Stimulated activated CD8-positive, alpha-beta memory T cell treated with anti-CD3 and anti-CD28 coated beads, Interleukin-4, amount 100 ng/mL, for 4 hours (primary cell): ENCODE results near the gene POLN.

ENCODE experiments used
- DNase-seq, 2 donors: peaks; one replicate each; pipeline ENCODE4 v3.0.0-alpha.2; 2020; ENCODE audit warnings: low read depth in 2 of 2, low spot score in 1 of 2

Gene POLN

DNA sequence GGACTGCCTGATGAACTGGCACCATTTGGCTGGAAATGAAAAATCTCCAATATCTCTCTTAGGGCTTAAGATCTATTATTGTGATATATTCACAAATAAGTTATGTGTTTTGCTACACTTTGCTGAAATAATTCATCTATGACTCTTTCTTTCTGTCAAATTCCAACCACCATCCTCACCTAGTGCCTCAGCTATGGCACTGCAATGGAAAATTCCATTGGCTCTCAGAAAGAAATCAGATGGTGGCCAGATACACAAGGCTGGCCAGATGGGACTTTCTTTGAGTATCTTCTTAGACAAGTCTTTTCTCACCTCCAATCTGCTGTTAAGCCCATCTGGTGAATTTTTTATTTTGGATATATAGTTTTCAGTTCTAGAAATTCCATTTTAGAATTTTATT lies 154.8 kb downstream of the POLN start:
- DNase-seq = no peak

DNA sequence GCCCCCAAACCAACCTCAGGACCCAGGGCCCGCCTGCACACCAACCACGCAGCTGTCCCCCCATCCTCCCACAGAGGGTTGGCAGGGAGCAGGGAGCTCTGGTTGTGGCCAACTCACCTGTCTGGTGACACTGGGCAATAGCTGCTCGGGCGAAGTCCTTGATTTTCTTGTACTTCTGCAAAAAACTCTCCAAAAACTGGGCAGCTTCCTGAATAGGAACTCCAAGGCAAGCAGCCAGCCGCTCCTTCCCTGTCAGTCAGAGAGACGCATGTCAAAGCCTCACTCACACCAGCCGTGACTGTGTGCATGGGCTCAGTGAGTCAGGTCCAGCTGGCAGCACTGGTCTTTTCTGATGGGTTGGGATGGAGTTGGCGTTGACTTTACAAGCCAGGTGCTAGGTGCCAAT lies 156.4 kb downstream of the POLN start:
- DNase-seq = no peak

DNA sequence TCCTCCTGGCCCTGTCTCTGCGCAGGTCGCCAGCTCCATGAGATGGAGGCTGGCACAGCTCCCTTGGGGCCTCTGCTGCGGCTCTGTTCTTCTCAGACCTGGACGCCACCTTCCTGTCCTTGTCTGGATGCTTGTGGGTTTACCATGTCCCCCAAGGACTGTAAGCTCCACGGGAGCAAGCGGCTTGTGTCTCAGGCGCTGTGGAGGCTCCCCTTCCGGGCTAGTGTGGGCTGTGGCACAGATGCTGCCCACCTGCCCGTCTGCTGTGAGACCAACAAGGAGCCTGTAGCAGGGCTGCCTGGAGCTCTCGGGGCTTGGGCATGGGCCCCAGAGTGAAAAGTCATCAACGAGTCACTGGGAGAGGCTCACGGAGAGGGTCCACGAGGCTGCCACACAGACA lies 157.6 kb downstream of the POLN start:
- DNase-seq = no peak

- no peak for DNase-seq
Observed at GRCh38 chr4:2083826-2084160, 158.1 kb downstream of the POLN start.

GRCh38 chr4:2083116-2083825 lies 158.7 kb downstream of the POLN start:
- no peak for DNase-seq

DNA sequence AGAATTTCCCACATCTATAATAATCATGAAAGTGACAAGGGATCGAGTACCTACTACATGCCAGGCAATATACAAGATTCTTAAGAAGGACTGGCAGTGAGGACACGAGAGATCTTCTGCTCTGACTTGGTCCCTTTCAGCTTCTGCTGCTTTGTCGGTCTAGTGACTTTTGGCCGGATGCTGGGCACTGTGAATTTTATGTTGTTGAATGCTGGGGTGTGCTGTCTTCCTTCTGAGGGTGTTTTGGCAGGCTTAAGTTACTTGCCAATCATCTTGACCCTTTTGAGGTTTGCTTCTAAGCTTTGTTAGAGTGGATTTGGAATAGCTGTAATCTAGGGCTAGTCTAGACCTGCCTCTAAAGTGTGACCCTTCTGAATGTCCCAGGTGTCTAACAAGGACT lies 159.3 kb downstream of the POLN start:
- no peak for DNase-seq

GRCh38 chr4:2082118-2082517 lies 159.8 kb downstream of the POLN start:
- no peak for DNase-seq

DNA sequence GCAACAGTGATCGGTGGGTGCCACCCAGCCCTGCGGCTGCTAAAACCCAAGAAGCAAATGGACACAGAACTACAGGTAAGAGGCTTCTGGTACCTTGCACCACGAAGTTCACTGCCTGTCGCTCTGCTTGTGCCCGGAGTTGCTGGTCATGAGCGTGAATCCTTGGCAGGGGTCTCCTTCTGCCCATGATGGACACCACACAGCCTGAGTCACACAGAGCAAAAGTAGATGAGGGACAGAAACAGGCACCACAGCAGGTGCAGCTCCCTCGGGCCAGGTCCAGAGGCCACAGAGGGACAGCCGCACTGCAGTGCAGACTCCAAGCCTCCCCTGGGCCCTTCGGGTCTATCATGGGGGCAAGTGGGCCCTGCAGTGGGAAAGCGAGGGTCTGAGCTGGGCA lies 160.4 kb downstream of the POLN start:
- no peak for DNase-seq

DNA sequence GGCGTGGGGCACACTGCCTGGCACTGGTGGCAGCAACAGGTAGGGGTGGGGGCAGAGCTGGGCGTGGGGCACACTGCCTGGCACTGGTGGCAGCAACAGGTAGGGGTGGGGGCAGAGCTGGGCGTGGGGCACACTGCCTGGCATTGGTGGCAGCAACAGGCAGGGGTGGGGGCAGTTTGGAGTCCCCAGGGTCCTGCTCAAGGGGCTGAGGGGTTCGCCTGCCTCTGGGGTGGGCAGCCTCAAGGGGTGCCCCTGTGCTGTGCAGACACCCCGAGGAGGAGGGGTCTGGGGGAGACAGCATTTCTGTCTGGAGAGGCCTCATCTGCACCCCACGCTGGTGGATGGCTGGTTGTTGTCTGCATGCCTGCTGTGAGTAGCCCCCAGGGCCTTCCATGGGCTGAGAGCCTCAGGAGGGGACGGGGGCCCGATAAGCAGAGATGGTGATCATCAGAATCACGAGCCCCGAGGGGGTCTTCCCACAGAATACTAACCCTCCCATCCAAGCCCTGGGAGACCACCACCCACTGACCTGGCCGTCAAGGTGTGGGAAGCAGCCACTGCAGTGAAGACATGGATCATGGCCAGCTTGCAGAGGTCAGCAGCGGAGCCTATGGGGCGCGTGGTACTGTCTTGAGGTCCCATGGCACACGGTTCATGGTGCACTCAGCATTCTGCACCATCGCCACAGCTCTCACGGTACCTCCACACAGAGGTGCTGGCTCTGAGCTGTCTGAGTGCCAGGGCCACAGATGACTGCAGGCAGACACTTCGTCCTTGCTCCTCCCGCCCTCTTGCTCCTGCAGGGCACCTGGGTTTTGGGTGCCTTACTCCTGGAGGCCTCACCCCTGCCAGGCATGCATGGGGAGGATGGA lies 161.3 kb downstream of the POLN start:
- DNase-seq = no peak

GRCh38 chr4:2079926-2080325 lies 162.0 kb downstream of the POLN start:
- DNase-seq = no peak

DNA sequence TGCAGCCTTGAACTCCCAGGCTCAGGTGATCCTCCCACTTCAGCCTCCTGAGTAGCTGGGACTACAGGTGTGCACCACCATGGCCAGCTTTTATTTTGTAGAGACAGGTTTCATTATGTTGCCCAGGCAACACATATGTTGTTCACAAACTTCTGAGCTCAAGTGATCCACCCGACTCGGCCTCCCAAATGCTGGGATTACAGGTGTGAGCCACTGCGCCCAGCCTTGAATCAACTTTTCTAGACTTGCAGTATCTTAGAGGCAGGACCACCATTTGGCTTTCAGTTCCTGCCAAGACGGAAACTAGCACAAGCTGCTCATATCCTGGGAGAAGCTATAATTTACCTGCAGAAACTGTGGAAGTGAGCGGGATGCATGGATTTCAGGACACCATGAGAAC lies 162.9 kb downstream of the POLN start:
- DNase-seq = no peak

- DNase-seq = no peak
Observed at GRCh38 chr4:2078584-2078983, 163.3 kb downstream of the POLN start.

GRCh38 chr4:2077537-2078460 lies 164.1 kb downstream of the POLN start:
- no peak for DNase-seq

DNA sequence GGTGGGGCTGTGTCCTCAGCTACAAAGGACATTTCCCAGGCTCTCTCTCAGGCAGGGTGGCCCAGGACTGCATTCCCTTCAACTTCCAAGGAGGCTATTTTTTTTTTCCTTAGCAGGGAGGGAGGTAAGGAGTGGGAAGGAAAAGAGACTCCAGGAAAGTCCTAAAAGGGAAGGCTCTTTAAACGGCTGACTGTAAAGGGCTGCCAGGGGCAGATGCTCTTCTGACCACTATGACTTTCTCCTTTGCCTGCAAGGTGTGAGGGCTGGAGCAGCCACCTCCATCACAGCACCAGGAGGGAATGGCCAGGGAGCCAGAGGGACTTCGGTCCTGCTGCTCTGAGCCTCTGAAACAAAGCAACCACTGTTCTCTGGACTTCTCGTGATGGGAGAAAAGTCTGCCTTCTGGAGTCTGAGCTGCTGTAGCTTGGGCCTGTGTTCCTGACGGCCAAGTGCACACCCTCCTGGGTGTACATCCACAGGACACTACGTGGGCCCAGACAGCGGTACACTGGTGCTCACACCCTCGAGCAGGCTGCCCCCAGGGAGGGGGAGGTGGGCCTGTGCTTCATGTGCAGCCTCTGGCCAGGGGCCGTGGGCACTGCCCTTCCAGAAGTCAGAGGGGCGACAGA lies 164.9 kb downstream of the POLN start:
- DNase-seq = no peak

GRCh38 chr4:2075987-2076907 lies 165.7 kb downstream of the POLN start:
- no peak for DNase-seq

DNA sequence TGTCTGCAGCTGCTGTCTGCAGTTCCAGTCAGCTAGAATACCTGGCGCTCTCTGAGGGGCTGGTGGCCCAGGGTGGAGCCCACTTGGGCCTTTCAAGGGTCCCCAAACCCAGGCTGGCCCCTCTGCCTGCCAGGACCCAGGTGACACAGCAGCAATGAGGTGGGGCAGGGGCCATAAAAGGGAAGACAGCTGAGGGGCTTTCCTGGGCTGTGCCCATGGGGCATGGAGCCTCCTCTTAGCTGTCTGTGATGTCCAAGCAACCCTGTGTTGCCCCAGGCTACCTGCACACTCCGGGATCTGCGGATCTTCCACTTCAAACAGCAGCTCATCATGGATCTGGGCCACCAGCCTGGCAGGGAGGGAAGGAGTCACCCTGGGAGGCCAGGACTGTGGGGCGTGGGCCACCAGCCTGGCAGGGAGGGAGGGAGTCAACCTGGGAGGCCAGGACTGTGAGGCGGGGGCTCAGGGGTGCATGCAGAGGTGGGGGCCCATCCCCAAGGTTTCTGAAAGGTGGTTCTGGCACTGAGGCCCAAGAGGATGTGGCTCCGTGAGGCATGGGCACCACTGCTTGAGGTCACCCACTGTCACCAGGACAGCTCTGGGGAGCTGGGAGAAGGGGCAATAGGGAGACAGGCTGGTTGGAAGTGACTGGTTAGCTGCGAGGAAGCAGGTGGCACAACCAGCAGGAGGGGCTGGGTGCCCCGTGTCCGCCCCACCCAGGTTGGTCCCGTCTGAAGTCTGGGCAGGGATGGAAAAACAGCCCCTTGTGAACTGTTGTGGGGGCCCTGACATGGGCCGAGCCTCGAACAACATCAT lies 166.5 kb downstream of the POLN start:
- no peak for DNase-seq

GRCh38 chr4:2074588-2074987 lies 167.3 kb downstream of the POLN start:
- DNase-seq = no peak

DNA sequence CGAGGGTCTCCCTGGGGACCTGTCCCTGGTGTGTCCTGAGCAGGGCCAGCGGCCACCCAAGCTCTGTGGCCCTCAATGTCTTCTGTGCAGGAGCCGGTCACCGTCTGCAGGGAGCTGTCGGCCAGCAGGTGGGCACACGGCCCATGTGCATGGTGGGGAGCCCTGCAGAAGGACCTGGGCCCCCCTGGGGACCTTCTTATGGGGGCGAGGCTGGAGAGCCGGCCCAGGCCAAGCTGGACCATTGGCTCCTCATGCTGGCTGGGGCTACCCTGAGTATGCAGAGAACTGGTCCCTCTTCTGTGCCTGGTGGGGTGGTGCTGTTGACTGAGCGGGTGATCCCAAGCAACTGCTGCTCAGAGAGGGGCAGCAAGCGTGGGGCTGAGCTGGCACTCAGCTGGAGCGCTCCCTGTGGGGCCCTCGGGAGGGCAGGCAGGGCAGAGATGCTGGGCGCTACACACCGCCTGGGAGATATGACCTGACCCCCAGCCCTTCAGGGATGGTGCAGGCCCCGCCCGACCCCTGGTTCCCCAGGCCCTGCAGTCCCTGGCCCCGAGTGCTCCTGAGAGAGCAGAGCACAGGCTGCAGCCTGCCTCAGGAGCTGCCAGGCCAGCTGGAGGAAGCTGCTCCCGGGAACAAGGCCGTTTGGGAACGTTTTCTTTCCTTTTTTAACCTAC lies 168.0 kb downstream of the POLN start:
- no peak for DNase-seq
